ENCODE results near the gene INSYN2B. TPM values are rescaled to one million over a fixed set of nuclear protein-coding genes. Genes with fewer than 3 reads are reported as not detected.
A peak's percentile ranks its signal among the peaks of the same experiment; 100 is the strongest.

INSYN2B gene
- total RNA-seq, 3 donors from 2014 or later (not counting 1 experiment from before 2014, with no cell fraction given): not detected

GRCh38 chr5:169938439-169938838 lies 41.9 kb downstream of the INSYN2B start:
- DNase-seq (no peak), ATAC-seq (no peak)
- 97% methylated on average over 2 of the region's 2 CpGs for WGBS (ENCODE audit: insufficient coverage)
- Histone ChIP-seq H3K27me3 (ENCODE audit: control insufficient read depth, insufficient read depth, low read length) (no peaks in the 10 kb centered on the region), H3K27ac (ENCODE audit: low read length) (no peak overlapping the region), H3K9me3 (ENCODE audit: control insufficient read depth, insufficient read depth, low read length) (no peaks in the 10 kb centered on the region), H3K4me3 (ENCODE audit: low read length) (no peak overlapping the region), H3K36me3 (ENCODE audit: control insufficient read depth, insufficient read depth, low read length) (no peaks in the 10 kb centered on the region), H3K4me1 (ENCODE audit: control insufficient read depth, insufficient read depth, low read length) (peaks cover 8% of the 10 kb centered on the region)
- no peaks in the 10 kb centered on the region for H3K9me3 Mint-ChIP-seq
- H3K36me3 Mint-ChIP-seq: no peaks in the 10 kb centered on the region
- H3K4me3 Mint-ChIP-seq: no peak overlapping the region
- intact Hi-C loops (cut with micrococcal nuclease): no loop called here
- no peaks in the 10 kb centered on the region for H3K27me3 Mint-ChIP-seq (ENCODE audit: low read depth in 2 of 2)
- TF ChIP-seq CTCF (IDR thresholded peaks at IDR 0.05): no peak
- H3K27ac Mint-ChIP-seq: no peak overlapping the region
- H3K4me1 Mint-ChIP-seq: peaks cover 29 to 50% of the 10 kb centered on the region in 2 donors

- H3K27me3 Mint-ChIP-seq (ENCODE audit: low read depth in 2 of 2): no peaks in the 10 kb centered on the region
- H3K36me3 Mint-ChIP-seq: no peaks in the 10 kb centered on the region
- H3K27ac Mint-ChIP-seq: peak overlapping the region; percentile 38 to 65
Observed at GRCh38 chr5:169935762-169936161, 44.5 kb downstream of the INSYN2B start.

GRCh38 chr5:169934990-169935389 lies 45.3 kb downstream of the INSYN2B start:
- TF ChIP-seq CTCF (IDR thresholded peaks at IDR 0.05): no peak
- H3K27ac Mint-ChIP-seq: peak overlapping the region; percentile 12 to 65
- H3K9me3 Mint-ChIP-seq: no peaks in the 10 kb centered on the region
- no peak overlapping the region for H3K4me3 Mint-ChIP-seq
- no peaks in the 10 kb centered on the region for H3K9me3 ChIP-seq (ENCODE audit: control insufficient read depth, insufficient read depth, low read length)
- H3K36me3 ChIP-seq (ENCODE audit: control insufficient read depth, insufficient read depth, low read length): peaks cover 4% of the 10 kb centered on the region
- no peak for DNase-seq
- intact Hi-C loops (cut with micrococcal nuclease): no loop called here
- no peaks in the 10 kb centered on the region for H3K36me3 Mint-ChIP-seq
- H3K27me3 Mint-ChIP-seq (ENCODE audit: low read depth in 2 of 2): no peaks in the 10 kb centered on the region
- no peak overlapping the region for H3K4me3 ChIP-seq (ENCODE audit: low read length)
- ATAC-seq: no peak
- 85% methylated on average over 7 of the region's 7 CpGs for WGBS (ENCODE audit: insufficient coverage)
- no peak overlapping the region for H3K27ac ChIP-seq (ENCODE audit: low read length)
- H3K4me1 Mint-ChIP-seq: peaks cover 56 to 57% of the 10 kb centered on the region in 2 donors
- H3K4me1 ChIP-seq (ENCODE audit: control insufficient read depth, insufficient read depth, low read length): peaks cover 8% of the 10 kb centered on the region
- H3K27me3 ChIP-seq (ENCODE audit: control insufficient read depth, insufficient read depth, low read length): no peaks in the 10 kb centered on the region

More at GRCh38 chr5:169935762-169936161, 44.5 kb downstream of the INSYN2B start:
- no peaks in the 10 kb centered on the region for H3K27me3 ChIP-seq (ENCODE audit: control insufficient read depth, insufficient read depth, low read length)
- TF ChIP-seq CTCF (IDR thresholded peaks at IDR 0.05): no peak
- Mint-ChIP-seq H3K4me1 (peaks cover 50 to 56% of the 10 kb centered on the region in 2 donors), H3K9me3 (no peaks in the 10 kb centered on the region), H3K4me3 (no peak overlapping the region)
- H3K36me3 ChIP-seq (ENCODE audit: control insufficient read depth, insufficient read depth, low read length): peaks cover 4% of the 10 kb centered on the region
- intact Hi-C loops (cut with micrococcal nuclease): no loop called here
- H3K4me3 ChIP-seq (ENCODE audit: low read length): no peak overlapping the region
- WGBS (ENCODE audit: insufficient coverage): 11% methylated on average over 1 of the region's 5 CpGs
- no peaks in the 10 kb centered on the region for H3K9me3 ChIP-seq (ENCODE audit: control insufficient read depth, insufficient read depth, low read length)
- no peak overlapping the region for H3K27ac ChIP-seq (ENCODE audit: low read length)
- peaks cover 8% of the 10 kb centered on the region for H3K4me1 ChIP-seq (ENCODE audit: control insufficient read depth, insufficient read depth, low read length)
- ATAC-seq (no peak), DNase-seq (no peak)

GRCh38 chr5:169933616-169934015 lies 46.7 kb downstream of the INSYN2B start:
- DNase-seq (no peak), ATAC-seq (no peak)
- 85% methylated on average over 6 of the region's 7 CpGs for WGBS (ENCODE audit: insufficient coverage)
- no peaks in the 10 kb centered on the region for H3K9me3 Mint-ChIP-seq
- Histone ChIP-seq H3K4me1 (ENCODE audit: control insufficient read depth, insufficient read depth, low read length) (peaks cover 8% of the 10 kb centered on the region), H3K36me3 (ENCODE audit: control insufficient read depth, insufficient read depth, low read length) (peaks cover 4% of the 10 kb centered on the region), H3K9me3 (ENCODE audit: control insufficient read depth, insufficient read depth, low read length) (no peaks in the 10 kb centered on the region), H3K4me3 (ENCODE audit: low read length) (no peak overlapping the region), H3K27ac (ENCODE audit: low read length) (no peak overlapping the region), H3K27me3 (ENCODE audit: control insufficient read depth, insufficient read depth, low read length) (no peaks in the 10 kb centered on the region)
- peaks cover 57 to 61% of the 10 kb centered on the region in 2 donors for H3K4me1 Mint-ChIP-seq
- H3K4me3 Mint-ChIP-seq: no peak overlapping the region
- H3K27me3 Mint-ChIP-seq (ENCODE audit: low read depth in 2 of 2): no peaks in the 10 kb centered on the region
- peak overlapping the region; percentile 0 to 52 for H3K27ac Mint-ChIP-seq
- no peak for TF ChIP-seq CTCF (IDR thresholded peaks at IDR 0.05)
- intact Hi-C loops (cut with micrococcal nuclease): no loop called here
- no peaks in the 10 kb centered on the region for H3K36me3 Mint-ChIP-seq

All from natural killer cell (primary cell).